NOMO-1 treated with dmso at 0.1 percent for 144 hours (cell line): ENCODE results near the gene UCHL5.
"Not testable (repeated sequence)": the region's sequence is repeated elsewhere in the genome, so short reads cannot be mapped to it uniquely, and the experiment has no call there.

Experiments
- DNase-seq: peaks from one replicate; lab custom pipeline; 2025; ENCODE audit not compliant: unreplicated experiment; lab: John Stamatoyannopoulos, UW

UCHL5 gene

GRCh38 chr1:193065954-193066353, 6.8 kb upstream of the UCHL5 start:
- DNase-seq, result no peak

GRCh38 chr1:193062698-193063463, 3.7 kb upstream of the UCHL5 start:
- DNase-seq, result no peak

- no peak for DNase-seq
Measured at GRCh38 chr1:193060938-193061337, 1.8 kb upstream of the UCHL5 start.

GRCh38 chr1:193060406-193060805, 1.2 kb upstream of the UCHL5 start:
- DNase-seq, result no peak

GRCh38 chr1:193060115-193060403, 899 bp upstream of the UCHL5 start:
- no peak for DNase-seq

GRCh38 chr1:193058529-193059281, 455 bp downstream of the UCHL5 start:
- no peak for DNase-seq

GRCh38 chr1:193054169-193054675, 4.9 kb downstream of the UCHL5 start:
- DNase-seq, result no peak

GRCh38 chr1:193048913-193049312, 10.2 kb downstream of the UCHL5 start:
- not testable (repeated sequence) for DNase-seq

GRCh38 chr1:193042766-193043691, 16.1 kb downstream of the UCHL5 start:
- no peak for DNase-seq

GRCh38 chr1:193040011-193040410, 19.1 kb downstream of the UCHL5 start:
- DNase-seq, result no peak

- no peak for DNase-seq
Measured at GRCh38 chr1:193036337-193037047, 22.7 kb downstream of the UCHL5 start.

- no peak for DNase-seq
Measured at GRCh38 chr1:193033610-193034009, 25.6 kb downstream of the UCHL5 start.

- not testable (repeated sequence) for DNase-seq
Measured at GRCh38 chr1:193032643-193033427, 26.3 kb downstream of the UCHL5 start.

- DNase-seq, result no peak
Measured at GRCh38 chr1:193031431-193031830, 27.7 kb downstream of the UCHL5 start.

- no peak for DNase-seq
Measured at GRCh38 chr1:193030280-193030679, 28.9 kb downstream of the UCHL5 start.

GRCh38 chr1:193025218-193025617, 33.9 kb downstream of the UCHL5 start:
- no peak for DNase-seq

GRCh38 chr1:193019442-193020026, 39.6 kb downstream of the UCHL5 start:
- DNase-seq, result no peak

- no peak for DNase-seq
Measured at GRCh38 chr1:193016788-193017187, 42.4 kb downstream of the UCHL5 start.

GRCh38 chr1:193014400-193014799, 44.8 kb downstream of the UCHL5 start:
- DNase-seq, result no peak

- DNase-seq, result no peak
Measured at GRCh38 chr1:193013707-193014106, 45.5 kb downstream of the UCHL5 start.
